HepG2 (cell line): ENCODE results near the gene FBXW12. TPM values are rescaled to one million over a fixed set of nuclear protein-coding genes. Genes with fewer than 3 reads are reported as not detected.

ENCODE experiments used
- ATAC-seq: fragments of 200-7000 bp; cut with Tn5 transposase; 3 replicates; pipeline ENCODE4 v1.9.1; 2020; ENCODE audit warnings: mild to moderate bottlenecking, moderate library complexity
- BruUV-seq: library from RNA; stranded (reverse); fragments of 400-500 nt; replicated peaks from 2 replicates; lab custom pipeline; 2021; lab: Mats Ljungman, UMichigan
- CTCF ChIA-PET: fragments of 300-600 bp; formaldehyde crosslinking; extraction: SDS; loops from one replicate; lab custom pipeline; 2021; ENCODE audit warnings: low total read pairs, inconsistent platforms, low intra/inter-chr PET ratio; lab: Yijun Ruan, JAX
- POLR2A ChIA-PET: fragments of 350-600 bp; sonication (Branson Sonifier 250); formaldehyde crosslinking; loops from one replicate; lab custom pipeline; 2020; ENCODE audit warnings: antibody characterized with exemption, inconsistent platforms; lab: Yijun Ruan, JAX
- DNase-seq: peaks from one replicate; pipeline ENCODE4 v3.0.0-alpha.2; 2015; ENCODE audit warnings: low spot score
- FAIRE-seq: peaks from 3 replicates; lab custom pipeline; 2011; peaks lifted over from hg19 to GRCh38; lab: Jason Lieb, UNC
- H2AFZ ChIP-seq: one replicate; pipeline ENCODE4 v1.6.1; 2011; ENCODE audit warnings: low read length, inconsistent platforms
- H3K27ac ChIP-seq: fragments of 300-600 bp; 3 replicates; pipeline ENCODE4 v1.8.0; 2011; ENCODE audit warnings: mixed run types, mild to moderate bottlenecking, mixed read lengths, low read length, inconsistent platforms; ENCODE audit not compliant: insufficient read depth; ENCODE audit errors: extremely low read length
- H3K27me3 ChIP-seq, 2 experiments: fragments of 200-600 bp in 1 of 2; 2 replicates in 1 of 2; 3 replicates in 1 of 2; pipeline versions ENCODE4 v1.6.0 to v1.8.0; 2011; ENCODE audit warnings: low read length in 2 of 2, mild to moderate bottlenecking in 2 of 2, moderate library complexity in 2 of 2, inconsistent platforms in 1 of 2; ENCODE audit not compliant: insufficient read depth in 2 of 2, control insufficient read depth in 1 of 2
- H3K36me3 ChIP-seq, 2 experiments: fragments of 200-600 bp in 1 of 2; replicated peaks in 1 of 2; 2 replicates in 1 of 2; 3 replicates in 1 of 2; pipeline versions ENCODE4 v1.5.1 to v1.8.0; 2011; ENCODE audit warnings: low read length in 2 of 2, inconsistent platforms in 1 of 2; ENCODE audit not compliant: insufficient read depth in 2 of 2, control insufficient read depth in 1 of 2
- H3K4me1 ChIP-seq: 2 replicates; pipeline ENCODE4 v1.5.1; 2012; ENCODE audit warnings: low read length, inconsistent platforms; ENCODE audit not compliant: insufficient read depth
- H3K4me2 ChIP-seq: 2 replicates; pipeline ENCODE4 v1.6.0; 2011; ENCODE audit warnings: low read depth, low read length, inconsistent platforms
- H3K4me3 ChIP-seq, 3 experiments: fragments of 200-600 bp in 1 of 3; sonication (generic), shearing (Covaris generic) in 1 of 3; replicated peaks in 1 of 3; 2 replicates each; pipeline ENCODE4 v1.5.1; 2011 to 2016; ENCODE audit warnings: low read length in 3 of 3, inconsistent platforms in 2 of 3, low read depth in 2 of 3, mild to moderate bottlenecking in 2 of 3, control low read depth in 1 of 3, mixed read lengths in 1 of 3; ENCODE audit not compliant: insufficient read depth in 1 of 3
- H3K79me2 ChIP-seq: one replicate; pipeline ENCODE4 v1.6.1; 2011; ENCODE audit warnings: low read length, inconsistent platforms; ENCODE audit not compliant: insufficient read depth
- H3K9ac ChIP-seq: 2 replicates; pipeline ENCODE4 v1.6.0; 2011; ENCODE audit warnings: mild to moderate bottlenecking, low read depth, low read length, inconsistent platforms; ENCODE audit not compliant: insufficient read depth
- H3K9me3 ChIP-seq: 2 replicates; pipeline ENCODE4 v1.5.1; 2012; ENCODE audit warnings: mild to moderate bottlenecking, low read length
- H4K20me1 ChIP-seq: 2 replicates; pipeline ENCODE4 v1.6.0; 2011; ENCODE audit warnings: inconsistent platforms, mild to moderate bottlenecking, low read length, moderate library complexity; ENCODE audit not compliant: insufficient read depth
- NKX3-1 ChIP-seq: sonication (generic); formaldehyde crosslinking; IDR thresholded peaks from 2 replicates; pipeline ENCODE4 v1.5.0; 2020; ENCODE audit warnings: missing genetic modification reagents
- ZMYM4 ChIP-seq: sonication (generic); formaldehyde crosslinking; IDR thresholded peaks from 2 replicates; pipeline ENCODE4 v1.8.1; 2023; ENCODE audit warnings: mild to moderate bottlenecking, missing genetic modification reagents
- ZNF407 ChIP-seq: sonication (generic); formaldehyde crosslinking; IDR thresholded peaks from one replicate; pipeline ENCODE4 v1.5.1; 2020; ENCODE audit warnings: mild to moderate bottlenecking, missing genetic modification reagents; ENCODE audit errors: not compliant biosample characterization
- ZNF503 ChIP-seq: sonication (generic); formaldehyde crosslinking; IDR thresholded peaks from 2 replicates; pipeline ENCODE4 v1.4.0; 2020; ENCODE audit warnings: missing genetic modification reagents
- ZNF773 ChIP-seq: sonication (generic); formaldehyde crosslinking; IDR thresholded peaks from 2 replicates; pipeline ENCODE4 v1.4.0; 2020; ENCODE audit warnings: missing genetic modification reagents, borderline replicate concordance
- WGBS: methylation state at CpG from one replicate; pipeline ENCODE4 v1.1.6; 2017; ENCODE audit warnings: low lambda C conversion rate; 5-methylcytosine and 5-hydroxymethylcytosine counted together
- in situ Hi-C: cut with HindIII; loops from 2 replicates; pipeline ENCODE4 v1.10.0; 2017; ENCODE audit warnings: low pct_unique_long_range_greater_than_20kb; ENCODE audit not compliant: extremely low pct_ligation_motif_present
- intact Hi-C: fragments of 100-400 bp; cut with micrococcal nuclease; formaldehyde crosslinking; loops from one replicate; pipeline ENCODE4 v1.10.0; 2022; ENCODE audit not compliant: unreplicated experiment
- polyA plus RNA-seq, 8 experiments: library from polyadenylated mRNA; depleted of rRNA in 3 of 8; stranded (reverse) in 7 of 8; unstranded in 1 of 8; fragments of >200 nt; fragmentation: Illumina TruSeq in 4 of 8; extraction: Trizol in 4 of 8; gene quantifications; 2 replicates each; pipeline versions ENCODE4 v1.2.1 to v1.2.3, GENCODE V29; 2011 to 2016; ENCODE audit warnings: low read depth in 4 of 8, missing spikeins in 1 of 8, mixed read lengths in 1 of 8; ENCODE audit not compliant: insufficient read depth in 1 of 8
- total RNA-seq, 5 experiments: library from RNA; depleted of rRNA; stranded (reverse); fragments of >200 nt; fragmentation: Illumina TruSeq; extraction: Trizol; gene quantifications; 2 replicates each; pipeline ENCODE4 v1.2.3, GENCODE V29; 2016; ENCODE audit warnings: low read depth in 1 of 5

Gene FBXW12
- total and polyA plus RNA-seq, 2 of the 13 experiments (the other 11 are each of a cell fraction or from before 2014, with no cell fraction given): not detected

- TF ChIP-seq NKX3-1 (no peak), ZMYM4 (no peak), ZNF773 (CRISPR knock-in tag) (no peak)
These were observed 19.5 kb upstream of the FBXW12 start (continued) for GRCh38 chr3:48352546-48352945.

- TF ChIP-seq ZNF503 (no peak), ZNF407 (CRISPR knock-in tag) (no peak)
- H3K36me3 ChIP-seq: no peaks in the 10 kb centered on the region
- 0 out of 5 replicates have a peak, but pooled peaks cover 0 to 12% of the 10 kb centered on the region in 2 experiments for H3K27me3 ChIP-seq
- peaks cover 26% of the 10 kb centered on the region for H3K4me1 ChIP-seq
- no peak overlapping the region for H3K4me2 ChIP-seq
- H3K9me3 ChIP-seq: no peaks in the 10 kb centered on the region
- no peak overlapping the region for H3K9ac ChIP-seq
- no peak overlapping the region for H3K4me3 ChIP-seq
- no peak overlapping the region for H3K27ac ChIP-seq
- FAIRE-seq (no peak), ATAC-seq (no peak), DNase-seq (no peak)
- no peaks in the 10 kb centered on the region for H3K79me2 ChIP-seq
- no peaks in the 10 kb centered on the region for H4K20me1 ChIP-seq
- CTCF ChIA-PET: no interaction called here
- no peak overlapping the region for H2AFZ ChIP-seq
- POLR2A ChIA-PET: no interaction called here
- in situ Hi-C loops (no loop called here), intact Hi-C loops (no loop called here)
- WGBS: 58% methylated on average over 4 of the region's 4 CpGs
- BruUV-seq: no TSS peak
These were observed 18.0 kb upstream of the FBXW12 start for GRCh38 chr3:48353987-48354386.
